HG03135 (cell line): ENCODE data around the gene MOCS1.

Experiments
- ATAC-seq: cut with Tn5 transposase; IDR thresholded peaks from one replicate; pipeline ENCODE4 v1.9.1; 2021; ENCODE audit warnings: mild to moderate bottlenecking, moderate library complexity; ENCODE audit not compliant: unreplicated experiment

MOCS1 gene

DNA sequence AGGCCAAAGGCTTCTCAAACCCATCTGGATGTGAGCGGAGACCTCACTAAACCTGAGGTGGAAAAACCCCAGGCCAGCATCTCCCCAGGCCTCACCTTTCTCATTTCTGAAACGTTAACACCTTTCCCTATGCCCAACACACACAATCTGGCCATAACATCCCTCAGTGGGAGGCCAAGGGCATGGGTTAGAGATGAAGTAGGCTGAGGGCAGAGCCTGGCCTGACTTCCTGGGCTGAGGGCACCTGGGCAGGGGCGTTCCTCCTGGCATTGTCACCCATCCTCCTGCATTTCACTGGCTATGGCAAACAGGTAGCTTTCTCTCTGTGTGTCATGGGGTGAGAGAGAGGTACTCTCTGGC is 8.4 kb downstream of the MOCS1 start:
- ATAC-seq: no peak

GRCh38 chr6:39925191-39925930 is 8.9 kb downstream of the MOCS1 start:
- ATAC-seq: no peak

- no peak for ATAC-seq
These were observed 10.0 kb downstream of the MOCS1 start for GRCh38 chr6:39924283-39924682.

DNA sequence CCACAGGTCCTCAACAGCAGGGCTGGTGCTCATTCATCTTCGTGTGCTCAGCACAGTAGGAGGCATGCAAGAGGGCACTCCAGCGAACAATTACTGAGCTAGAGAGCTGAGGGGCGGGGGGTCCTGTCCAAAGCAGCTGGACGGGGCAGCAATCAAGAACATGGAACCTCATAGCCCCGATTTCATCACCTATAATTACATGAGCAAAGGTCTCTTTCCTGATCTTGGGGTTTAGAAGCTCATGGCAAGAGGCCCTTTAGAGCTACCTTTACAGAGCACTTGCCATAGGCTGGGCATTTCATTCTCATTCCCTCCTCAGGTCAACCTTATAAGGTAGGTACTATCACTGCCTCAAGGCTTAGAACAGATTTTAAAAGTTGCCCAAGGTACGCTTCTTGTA is 10.4 kb downstream of the MOCS1 start:
- no peak for ATAC-seq

DNA sequence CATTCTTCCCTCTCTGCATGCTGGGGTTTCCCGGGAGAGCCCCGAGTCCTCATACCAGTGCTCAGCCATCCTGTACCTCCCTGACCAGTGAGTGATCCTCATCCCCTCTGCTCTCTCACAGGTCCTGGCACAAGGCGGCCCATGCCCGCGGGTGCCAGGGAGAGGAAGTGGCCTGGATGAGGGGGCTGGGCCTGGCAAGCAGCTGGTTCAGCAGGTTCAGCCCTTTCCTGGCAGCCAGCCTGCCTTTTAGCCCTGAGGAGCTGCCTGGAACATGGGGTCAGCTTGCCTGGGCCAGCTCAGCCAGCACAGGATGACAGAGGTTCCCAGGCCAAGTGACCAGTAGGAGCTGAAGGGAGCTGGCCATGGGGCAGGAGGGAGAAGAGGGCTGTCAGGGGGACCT is 10.9 kb downstream of the MOCS1 start:
- ATAC-seq: no peak

DNA sequence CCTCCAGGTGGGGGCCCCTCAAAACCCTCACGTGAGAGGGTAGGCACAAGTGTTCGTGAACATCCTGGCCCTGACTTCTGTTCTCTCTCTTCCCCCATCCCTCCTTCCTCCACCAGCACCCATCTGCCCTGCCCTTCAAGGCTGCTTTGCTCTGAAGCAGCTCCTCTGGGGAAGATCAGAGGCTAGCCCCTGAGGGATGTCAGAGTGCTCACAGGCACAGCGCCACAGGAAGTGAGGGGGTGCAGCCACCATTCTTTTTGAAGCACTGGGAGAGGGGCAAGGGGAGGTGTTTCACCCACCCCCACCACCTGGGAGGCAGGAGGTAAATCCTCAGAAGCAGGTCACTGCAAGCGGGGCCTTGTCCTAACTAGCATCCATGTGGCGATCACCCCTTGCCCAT is 11.4 kb downstream of the MOCS1 start:
- ATAC-seq: no peak

DNA sequence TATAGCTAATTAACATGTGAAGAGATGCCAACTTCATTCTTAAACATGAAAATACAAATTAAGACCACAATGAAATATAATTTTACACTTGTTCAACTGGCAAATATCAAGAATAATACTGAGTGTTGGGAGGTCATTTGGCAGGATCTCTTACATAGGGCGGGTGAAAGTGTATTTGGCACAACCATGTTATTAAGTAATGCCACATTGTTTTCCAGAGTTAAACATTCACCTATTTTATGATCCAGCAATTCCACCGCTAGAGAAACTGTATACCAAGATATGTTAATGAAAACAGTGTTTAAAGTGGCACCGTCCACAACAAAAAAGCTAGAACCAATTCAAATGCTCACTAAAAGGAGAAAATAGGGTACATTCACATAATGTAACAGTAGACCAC is 14.1 kb downstream of the MOCS1 start:
- ATAC-seq: no peak

- ATAC-seq: no peak
These were observed 15.4 kb downstream of the MOCS1 start for GRCh38 chr6:39918831-39919230.

DNA sequence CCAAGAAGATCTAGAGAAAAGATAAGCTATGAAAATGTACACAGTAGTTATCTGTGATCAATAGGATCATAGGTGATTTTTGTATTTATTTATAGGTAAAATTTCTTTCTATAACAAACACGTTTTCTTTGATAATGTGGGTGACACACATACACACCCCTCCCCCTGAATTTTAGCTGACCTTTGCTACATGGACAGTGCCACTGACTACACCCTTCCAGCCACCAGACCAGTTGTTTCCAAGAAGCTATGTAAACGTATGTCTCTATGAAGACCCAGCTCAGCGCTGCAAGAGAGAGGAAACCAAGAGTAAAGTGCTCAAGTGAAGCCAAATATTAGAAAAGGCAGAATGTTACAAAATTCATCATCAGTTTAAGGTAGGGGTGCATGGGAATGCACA is 16.3 kb downstream of the MOCS1 start:
- no peak for ATAC-seq

DNA sequence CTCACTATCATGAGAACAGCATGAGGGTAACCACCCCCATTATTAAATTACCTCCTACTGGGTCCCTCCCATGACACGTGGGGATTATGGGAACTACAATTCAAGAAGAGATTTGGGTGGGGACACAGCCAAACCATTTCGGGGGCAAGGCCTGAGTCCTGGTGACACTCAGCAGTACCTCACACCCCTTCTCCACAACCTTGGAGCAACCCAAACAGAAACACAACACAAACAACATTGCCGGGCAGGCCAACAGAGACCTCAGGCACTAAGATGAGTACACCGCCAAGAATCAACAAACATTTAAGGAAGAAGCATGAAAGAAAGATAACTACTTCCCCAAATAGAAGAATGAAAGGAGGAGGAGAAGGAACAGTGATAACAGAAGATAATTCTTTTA is 16.9 kb downstream of the MOCS1 start:
- no peak for ATAC-seq

DNA sequence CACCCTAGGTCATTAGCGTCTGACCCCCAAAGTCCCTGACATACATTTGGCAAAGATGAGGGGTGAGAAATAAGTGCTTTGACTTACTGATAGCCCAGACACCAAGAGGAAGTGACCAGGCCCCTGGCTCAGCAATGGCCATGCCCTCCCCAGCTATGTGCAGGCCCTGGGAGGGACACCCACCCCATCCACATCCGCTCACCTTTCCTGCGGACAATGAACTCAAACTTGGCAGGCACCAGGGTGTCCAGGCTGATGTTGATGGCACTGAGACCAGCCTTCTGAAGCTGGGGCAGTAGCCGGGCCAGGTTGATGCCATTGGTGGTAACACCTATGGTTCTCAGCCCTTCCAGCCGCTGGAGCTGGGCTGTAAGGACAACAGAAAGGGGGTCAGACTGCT is 18.4 kb downstream of the MOCS1 start:
- ATAC-seq: no peak

DNA sequence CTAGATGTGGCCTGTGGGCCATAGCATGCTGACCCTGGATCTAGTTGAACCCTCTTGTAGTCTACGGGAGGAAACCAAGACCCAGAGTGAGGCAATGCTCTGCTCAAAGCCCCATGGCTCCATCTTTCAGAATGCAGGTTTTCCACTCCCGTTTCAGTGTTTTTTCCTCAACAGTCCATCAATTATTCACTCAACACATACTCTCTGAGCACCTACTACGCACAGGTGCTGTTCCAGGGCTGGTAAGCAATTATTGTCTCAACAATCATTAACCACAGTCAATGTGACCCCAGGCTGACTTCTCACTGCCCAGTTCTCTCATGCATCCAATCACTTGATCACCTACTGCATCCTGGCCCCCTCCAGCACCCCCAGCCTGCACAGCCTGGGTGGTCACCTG is 20.0 kb downstream of the MOCS1 start:
- no peak for ATAC-seq

- no peak for ATAC-seq
These were observed 20.8 kb downstream of the MOCS1 start for GRCh38 chr6:39913391-39913916.

DNA sequence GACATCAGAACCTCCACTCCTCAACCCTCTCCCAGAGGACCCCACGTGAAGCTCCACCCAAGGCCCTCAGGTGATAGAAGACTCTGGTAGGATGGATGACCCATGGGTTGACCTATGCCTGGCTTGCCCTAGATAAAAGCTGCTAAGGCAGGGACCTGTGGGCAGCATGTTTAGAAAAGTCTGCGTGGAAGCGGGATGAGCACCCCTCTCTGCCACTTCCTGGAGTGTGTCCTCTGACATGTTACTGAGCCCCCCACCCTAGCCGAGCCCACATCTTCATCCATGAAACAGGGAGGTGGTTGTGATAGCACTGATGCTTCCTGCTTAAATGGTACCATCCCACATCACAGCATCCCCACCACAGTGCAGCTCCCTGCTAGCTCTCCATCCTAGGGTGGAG is 21.8 kb downstream of the MOCS1 start:
- ATAC-seq: no peak

- no peak for ATAC-seq
These were observed 22.6 kb downstream of the MOCS1 start for GRCh38 chr6:39911513-39912125.

DNA sequence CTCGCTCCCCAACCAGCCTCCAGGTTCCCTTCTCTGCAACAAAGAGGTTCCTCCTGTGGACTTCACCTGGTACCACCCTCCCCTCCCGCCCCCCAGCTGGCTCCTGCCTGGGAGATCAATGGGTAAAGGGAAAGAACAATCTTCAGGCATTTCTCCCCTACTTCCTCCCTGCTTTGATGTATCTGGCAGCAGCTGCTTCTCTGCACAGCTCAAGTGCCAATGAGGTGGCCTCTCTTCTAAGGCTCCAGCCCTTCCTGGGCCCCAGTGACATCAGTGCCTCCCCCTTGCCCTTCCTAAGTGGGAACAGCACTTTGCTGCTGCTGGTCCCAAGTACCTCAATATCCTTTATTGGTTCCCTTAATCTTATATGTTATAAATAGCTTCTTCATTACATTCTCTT is 23.5 kb downstream of the MOCS1 start:
- no peak for ATAC-seq

DNA sequence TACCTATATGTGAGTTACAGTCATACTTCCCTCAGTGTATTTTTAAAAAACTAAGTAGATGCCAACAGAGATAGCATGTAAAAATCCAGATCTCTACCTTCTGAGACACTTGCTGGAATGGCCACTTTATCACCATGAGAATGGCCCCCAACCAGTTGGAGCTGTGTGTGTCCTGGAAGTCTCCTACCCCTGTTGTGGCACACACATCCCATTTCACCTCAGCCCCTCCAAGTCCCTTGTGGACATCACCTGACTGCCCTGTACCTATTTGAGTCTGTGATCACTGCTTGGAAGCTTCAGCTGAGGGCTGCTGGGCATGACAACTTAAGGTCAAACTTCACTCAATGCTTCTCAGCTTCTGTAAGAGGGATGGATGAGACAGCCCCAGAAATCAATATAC is 24.1 kb downstream of the MOCS1 start:
- ATAC-seq: no peak

- ATAC-seq: no peak
These were observed 24.6 kb downstream of the MOCS1 start for GRCh38 chr6:39909701-39910100.

GRCh38 chr6:39908838-39909583 is 25.3 kb downstream of the MOCS1 start:
- ATAC-seq: no peak

DNA sequence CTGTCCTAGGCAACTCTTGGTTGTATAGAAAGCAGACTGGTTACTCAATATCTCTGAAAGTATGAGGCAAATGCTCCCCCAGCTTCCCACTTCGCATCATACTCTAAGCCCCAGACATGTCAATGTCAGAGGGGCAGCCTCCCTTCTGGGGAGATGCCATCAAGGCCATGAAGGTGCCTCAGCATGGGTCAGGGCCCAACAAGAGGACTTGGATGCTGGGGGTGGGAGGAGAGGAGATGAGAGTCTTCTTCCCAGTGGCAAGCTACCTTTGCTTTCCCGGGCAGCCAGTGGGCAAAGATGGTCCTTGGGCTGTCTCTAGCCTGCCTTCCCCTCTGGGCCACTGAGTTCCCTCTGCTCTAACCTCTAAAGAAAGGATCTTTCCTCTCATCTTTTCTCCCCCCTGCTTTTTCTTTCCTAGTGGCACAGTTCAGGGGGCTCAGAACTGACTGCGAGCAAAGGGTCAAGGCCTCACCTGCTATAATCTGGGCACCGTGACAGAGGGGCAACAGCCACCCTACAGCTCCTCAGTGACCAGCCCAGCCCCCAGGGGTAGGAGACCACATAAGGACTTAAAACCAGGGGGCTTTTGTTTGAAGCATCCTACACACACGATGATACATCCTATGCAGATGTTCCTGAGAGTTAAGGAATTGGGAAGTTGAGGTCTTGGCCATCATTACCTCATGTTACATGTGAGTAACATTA is 26.2 kb downstream of the MOCS1 start:
- no peak for ATAC-seq

DNA sequence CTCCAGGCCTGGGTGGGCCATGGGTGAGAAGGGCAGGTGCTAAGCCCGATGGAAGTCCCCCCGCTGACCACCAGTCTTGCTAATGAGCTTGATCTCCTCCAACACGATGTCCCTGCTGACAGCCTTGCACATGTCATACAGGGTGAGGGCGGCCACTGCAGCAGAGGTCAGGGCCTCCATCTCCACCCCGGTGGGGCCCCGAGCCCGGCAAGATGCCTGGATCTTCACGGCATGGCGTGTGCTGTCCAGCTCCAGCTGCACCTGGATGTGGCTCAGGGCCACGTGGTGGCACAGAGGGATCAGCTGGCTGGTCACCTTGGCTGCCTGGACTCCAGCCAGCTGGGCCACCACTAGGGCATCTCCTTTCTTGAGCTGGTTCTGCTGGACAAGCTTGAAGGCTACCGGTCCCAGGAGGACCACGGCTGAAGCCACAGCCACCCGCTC is 27.9 kb downstream of the MOCS1 start:
- ATAC-seq: no peak
